ENCODE results near the gene MEGF6.

The MEGF6 gene

GRCh38 chr1:3571263-3571662, 40.0 kb downstream of the MEGF6 start:
- no peak for DNase-seq

DNA sequence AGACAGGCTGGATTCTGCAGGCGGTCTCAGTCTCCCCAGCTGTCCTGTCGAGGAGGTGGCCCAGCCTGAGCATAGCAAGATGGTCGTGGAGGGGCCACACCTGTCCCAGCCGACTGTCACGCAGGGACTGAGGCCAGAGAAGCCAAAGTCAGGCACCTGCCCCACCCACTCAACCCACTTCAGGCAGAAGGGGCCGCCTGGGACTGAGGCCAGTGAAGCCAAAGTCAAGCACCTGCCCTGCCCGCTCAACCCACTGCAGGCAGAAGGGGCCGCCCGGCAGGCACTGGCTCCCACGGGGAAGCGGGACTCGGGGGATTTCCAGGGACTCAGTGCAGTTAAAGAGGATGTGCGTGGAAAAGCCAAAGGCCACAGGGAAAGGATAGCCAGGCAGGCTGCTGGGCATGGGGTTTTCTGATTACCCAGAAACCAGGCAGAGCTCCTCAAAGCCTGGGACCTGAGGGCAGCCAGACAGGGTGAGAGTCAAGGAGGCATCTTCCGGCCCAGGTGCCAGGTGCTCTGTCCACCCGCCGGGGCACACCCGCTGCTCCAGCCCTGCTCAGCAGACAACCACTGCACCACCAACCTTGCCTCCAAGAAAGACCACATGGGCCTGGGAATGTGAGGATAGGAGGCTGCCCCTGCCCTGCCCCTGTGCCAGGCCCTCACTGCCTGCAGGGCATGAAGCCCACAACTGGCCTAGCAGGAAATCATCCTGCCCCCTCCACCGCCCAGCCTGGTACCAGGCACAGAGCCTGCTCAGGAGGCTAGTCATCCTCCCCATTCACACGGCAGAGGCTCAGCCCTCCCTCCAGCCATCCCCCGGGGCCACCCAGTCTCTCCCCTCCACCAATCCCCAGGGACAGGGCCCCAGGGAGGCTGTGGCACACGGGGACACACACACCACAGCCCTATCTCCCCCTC, 41.0 kb downstream of the MEGF6 start:
- no peak for DNase-seq

DNA sequence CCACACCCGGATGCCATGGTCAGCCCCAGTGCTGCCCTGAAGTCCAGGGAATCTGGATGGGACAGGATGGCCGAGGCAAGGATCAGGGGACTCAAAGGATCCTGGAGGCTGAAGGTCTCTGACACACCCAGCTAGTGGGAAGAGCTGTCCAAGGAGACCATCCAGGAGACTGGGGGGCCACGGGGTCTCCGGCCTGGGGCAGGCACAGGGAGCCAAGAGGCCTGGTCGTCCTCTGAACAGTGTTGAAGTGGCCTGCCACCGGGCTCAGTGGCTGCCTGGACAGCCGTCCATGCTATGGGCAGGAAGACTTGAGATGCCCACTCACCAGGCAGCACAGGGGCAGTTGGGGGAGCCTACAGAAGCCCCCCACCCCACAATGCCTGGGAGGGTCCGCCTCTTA, 41.9 kb downstream of the MEGF6 start:
- DNase-seq: no peak

- DNase-seq: no peak
Observed at GRCh38 chr1:3568815-3569435, 42.4 kb downstream of the MEGF6 start.

DNA sequence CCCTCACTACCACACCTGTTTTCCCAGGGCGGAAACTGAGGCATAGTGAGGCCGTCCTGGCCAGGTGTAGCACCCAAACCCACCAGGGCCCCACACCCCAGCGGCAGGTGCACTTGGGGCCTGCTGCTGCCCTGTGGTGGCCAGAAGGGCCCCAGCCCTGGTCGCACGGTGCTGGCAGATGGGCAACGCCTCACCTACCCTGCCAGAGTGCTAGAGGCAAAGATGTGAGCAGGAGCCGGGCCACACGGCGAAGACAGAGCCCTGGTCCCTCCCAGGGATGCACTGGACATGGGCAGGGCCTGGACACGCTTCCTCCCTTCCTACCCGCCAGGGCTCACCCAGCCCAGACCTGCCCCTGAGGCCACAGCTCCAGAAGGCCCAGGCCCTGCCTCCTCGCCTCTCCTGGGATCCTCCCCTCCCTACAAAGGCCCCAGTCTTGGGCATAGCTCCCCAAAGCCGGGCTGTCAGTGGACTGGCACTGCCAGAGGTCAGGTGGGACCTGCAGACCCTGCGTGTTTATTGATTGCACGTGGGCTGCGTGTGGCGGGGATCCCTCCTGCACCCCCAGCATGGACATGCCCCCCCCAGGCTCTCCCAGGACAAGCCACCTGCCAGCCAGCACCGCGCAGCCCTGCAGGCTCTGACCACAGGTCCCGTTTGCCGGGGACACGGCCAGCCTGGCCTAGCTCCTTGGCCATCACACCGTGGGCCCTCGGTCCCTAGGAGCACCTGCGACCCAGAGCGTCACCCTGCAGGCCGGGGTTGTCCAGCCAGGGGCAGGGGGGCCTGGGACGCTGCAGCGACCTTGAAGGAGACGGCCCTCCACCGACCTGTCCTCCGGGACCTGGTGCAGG, 44.1 kb downstream of the MEGF6 start:
- no peak for DNase-seq

DNA sequence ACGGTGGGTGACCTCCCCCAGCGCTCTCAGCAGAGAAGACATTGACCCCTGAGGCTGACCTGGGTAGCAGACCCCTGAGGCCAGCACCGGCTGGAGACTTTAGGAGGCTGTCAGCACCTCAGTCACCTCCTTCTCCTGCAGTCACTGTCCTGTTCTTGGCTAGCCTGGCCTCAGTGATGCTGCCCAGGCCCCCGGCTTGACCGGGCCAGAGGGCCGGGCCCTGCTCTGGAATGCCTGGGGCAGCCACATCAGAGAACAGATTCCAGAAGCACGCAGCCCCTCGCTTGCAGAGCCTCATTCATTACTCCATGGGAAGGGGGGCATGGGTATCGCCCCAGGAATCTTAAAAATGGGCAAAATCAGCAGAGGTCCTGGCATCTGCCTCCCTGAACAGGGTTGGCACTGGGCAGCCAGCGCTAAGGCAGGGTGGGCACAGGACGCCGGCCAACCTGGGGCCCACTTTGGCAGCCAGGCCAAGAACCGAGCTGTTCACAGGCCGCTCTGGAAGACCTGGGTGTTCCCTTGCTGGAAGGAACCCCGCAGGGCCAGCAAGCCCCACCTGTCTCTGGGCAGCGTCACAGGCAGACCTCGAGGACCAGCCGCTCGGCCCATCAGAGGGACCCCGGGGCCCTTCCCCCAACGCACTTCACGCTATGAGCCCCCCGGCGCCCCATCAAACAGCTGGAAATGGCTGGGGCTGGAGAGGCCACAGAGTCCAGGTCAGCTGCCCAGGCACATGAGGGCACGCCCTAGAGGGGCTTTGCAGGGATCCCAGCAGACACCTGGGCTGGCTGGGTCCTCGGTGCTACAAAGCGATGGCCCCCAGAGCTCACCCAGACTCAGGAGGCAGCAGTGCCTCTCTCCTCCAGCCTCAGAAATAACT, 45.1 kb downstream of the MEGF6 start:
- DNase-seq: no peak

DNA sequence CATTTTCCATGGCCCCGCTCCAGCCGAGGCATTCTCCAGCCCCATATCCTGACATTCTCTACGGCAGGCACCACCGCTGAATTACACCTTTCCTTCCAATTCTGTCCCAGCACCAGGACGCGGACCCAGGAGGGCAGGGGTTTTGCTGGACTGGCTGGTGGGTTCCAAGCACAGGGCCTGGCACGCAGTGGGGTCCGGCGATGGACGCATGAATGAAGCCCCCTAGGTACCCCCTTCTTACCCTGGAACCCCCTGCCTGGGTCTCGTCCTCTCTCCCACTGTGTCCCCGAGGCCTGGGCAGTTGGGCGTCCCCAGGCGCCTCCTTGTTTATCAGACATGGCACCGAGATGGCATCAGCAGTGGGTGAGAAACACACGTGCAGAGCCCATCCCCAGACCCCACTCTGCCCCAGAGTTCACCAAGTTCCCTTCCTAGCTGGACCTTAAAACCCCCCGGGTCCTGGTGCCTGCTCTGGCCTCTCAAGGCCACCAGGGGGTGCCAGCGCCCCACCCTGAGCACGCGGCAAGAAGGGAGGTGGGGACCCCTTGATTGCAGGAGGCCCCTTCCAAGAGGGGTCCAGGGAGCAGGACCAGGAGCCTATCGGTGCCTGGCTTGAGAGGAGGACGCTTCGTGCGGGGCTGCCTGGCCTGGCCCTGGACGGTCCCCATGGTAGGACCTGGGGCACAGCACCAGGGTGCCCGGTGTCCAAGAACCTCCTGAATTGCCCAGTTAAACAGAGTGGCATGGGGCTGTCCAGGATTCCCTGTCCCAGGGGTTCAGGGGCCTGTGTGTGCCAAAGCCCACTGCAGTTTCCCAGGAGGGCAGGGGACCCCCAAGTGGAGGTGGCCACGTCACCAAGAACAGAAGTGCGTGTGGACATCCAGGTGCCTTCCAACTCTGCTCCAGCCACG, 46.1 kb downstream of the MEGF6 start:
- DNase-seq: peak; percentile 6

DNA sequence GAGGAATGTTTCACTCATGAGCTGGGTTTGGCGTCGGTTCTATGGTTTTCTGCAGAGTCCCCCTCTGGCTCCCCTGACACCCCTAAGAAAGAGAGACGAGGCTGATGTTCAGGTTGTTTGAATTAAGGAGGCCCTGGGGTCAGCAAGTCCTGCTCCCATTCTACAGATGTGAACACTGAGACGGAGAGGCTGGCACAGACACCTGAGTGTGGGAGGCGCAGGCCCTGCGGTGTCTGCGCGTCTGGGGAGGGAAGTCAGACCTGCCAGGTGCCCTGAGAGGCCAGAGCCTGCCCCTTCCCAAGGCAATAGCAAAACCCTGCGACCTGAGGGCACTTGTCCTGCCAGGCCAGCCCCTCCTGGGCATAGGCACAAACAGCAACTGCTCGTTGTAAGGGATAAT, 47.7 kb downstream of the MEGF6 start:
- no peak for DNase-seq

GRCh38 chr1:3563125-3563524, 48.2 kb downstream of the MEGF6 start:
- no peak for DNase-seq

DNA sequence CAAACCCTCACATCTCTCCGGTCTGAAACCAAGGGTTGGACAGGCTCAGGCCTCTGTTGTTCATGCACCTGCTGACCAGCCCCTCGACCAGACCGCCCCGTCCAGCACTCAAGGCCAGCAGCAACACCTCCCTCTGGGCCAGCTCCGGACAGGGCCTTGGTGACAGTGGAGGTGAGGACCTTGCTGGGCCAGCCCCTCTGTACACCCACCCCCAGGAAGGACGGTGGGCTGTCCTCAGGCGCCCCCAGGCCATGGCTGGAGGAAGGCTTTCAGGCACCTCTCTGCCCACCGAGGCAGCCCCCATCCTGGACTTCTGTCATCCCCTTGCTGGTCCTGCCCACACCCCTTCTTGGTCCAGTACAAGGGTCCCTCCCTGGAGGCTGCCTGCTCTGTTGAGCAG, 48.6 kb downstream of the MEGF6 start:
- DNase-seq: no peak

GRCh38 chr1:3561702-3562101, 49.6 kb downstream of the MEGF6 start:
- no peak for DNase-seq

DNA sequence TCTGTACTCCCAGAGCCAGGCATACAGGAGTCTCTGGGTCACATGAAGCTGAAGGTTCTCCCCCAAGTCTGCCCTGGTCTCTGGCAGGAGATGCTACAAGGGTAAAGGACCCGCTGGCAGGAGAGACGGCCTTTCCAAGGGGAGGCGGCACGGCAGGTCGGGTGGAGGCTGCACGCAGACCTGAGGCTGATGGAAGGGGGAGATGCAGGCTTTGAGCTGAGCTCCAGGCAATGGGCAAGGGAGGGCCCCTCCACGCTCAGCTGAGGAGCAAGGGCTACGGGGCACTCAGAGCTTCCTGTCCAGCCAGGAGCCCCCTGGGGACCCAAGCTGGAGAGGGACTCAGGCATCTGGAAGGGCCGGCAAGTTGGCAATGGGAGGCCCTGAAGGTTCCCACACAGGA, 50.3 kb downstream of the MEGF6 start:
- no peak for DNase-seq

- no peak for DNase-seq
Observed at GRCh38 chr1:3560251-3560871, 50.9 kb downstream of the MEGF6 start.

GRCh38 chr1:3558036-3558726, 53.1 kb downstream of the MEGF6 start:
- DNase-seq: no peak

- no peak for DNase-seq
Observed at GRCh38 chr1:3557366-3557765, 53.9 kb downstream of the MEGF6 start.

- DNase-seq: no peak
Observed at GRCh38 chr1:3556336-3556735, 55.0 kb downstream of the MEGF6 start.

- no peak for DNase-seq
Observed at GRCh38 chr1:3555131-3555920, 56.0 kb downstream of the MEGF6 start.

DNA sequence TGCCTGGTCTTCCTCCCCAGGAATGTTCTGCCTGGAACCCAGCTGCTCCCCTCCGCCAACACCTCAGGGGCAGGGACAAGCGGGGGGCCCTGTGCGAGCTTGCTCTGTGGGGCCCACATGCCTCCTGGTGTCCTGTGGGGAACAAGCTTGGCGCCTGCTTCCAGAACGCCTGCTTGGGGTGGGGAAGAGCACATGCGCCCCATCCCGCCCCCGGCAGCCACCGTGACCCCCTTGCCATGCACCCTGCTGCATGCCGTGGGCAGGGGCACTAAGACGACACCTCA, 57.4 kb downstream of the MEGF6 start:
- DNase-seq: no peak

DNA sequence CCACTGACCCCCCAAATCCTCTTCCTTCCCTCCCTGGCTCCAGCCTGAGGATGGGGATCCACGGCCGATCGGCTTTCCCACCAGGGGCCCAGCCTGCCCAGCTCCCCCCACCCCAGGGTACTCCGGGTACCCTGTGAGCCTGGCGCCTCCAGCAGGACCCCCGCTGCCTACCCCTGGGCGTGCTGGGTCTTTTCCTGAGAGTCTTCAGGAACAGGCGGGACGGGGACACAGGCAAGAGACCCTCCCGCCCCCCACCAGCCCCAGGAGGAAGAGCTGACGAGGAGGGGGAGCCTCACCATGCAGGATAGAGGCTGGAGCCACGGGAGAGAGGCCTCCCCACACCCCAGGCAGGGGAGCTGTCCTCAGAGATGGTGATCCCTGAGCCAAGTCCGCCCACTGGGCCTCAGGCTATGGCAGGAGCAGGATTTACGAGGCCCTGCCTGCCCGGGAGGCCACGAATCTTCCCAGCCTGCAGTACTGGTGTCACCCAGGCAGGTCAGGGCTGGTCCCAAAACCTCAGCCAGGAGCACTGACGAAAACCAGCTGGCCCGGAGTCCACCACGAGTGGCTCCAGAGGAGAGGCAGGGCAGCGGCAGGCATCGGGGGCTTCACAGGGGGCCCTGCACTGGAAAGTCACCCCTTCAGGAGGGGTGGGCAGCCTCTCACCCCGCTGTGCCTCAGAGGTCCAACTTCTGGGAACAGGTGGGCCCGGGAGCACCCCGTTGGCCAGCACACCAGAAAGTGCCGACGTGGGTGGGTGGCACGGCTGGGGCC, 58.0 kb downstream of the MEGF6 start:
- DNase-seq: no peak

Data from NCI-H1092 treated with DMSO at 0.1 percent for 48 hours (cell line).